GM23338 (cell line): Measurements from ENCODE around the gene C10orf105.

ENCODE experiments used
- CREB1 ChIP-seq: fragments of 250-450 bp; sonication (Bioruptor Pico); IDR thresholded peaks from 2 replicates; pipeline ENCODE4 v1.5.0; 2020; ENCODE audit warnings: low read depth, mild to moderate bottlenecking, moderate library complexity
- ETS1 ChIP-seq: IDR thresholded peaks from 2 replicates; pipeline ENCODE4 v1.6.1; 2016; ENCODE audit warnings: antibody characterized with exemption
- EZH2 ChIP-seq: fragments of 200-600 bp; sonication (generic); IDR thresholded peaks from one replicate; pipeline ENCODE4 v1.8.0; 2017; ENCODE audit warnings: antibody characterized with exemption, mild to moderate bottlenecking, low read depth; ENCODE audit not compliant: unreplicated experiment
- EZH2phosphoT487 ChIP-seq: fragments of 200-600 bp; sonication (generic); IDR thresholded peaks from one replicate; pipeline ENCODE4 v1.8.1; 2018; ENCODE audit warnings: antibody characterized with exemption; ENCODE audit not compliant: unreplicated experiment
- JUNB ChIP-seq: IDR thresholded peaks from one replicate; pipeline ENCODE4 v1.6.1; 2016; ENCODE audit warnings: antibody characterized with exemption; ENCODE audit not compliant: unreplicated experiment
- NANOG ChIP-seq: IDR thresholded peaks from 2 replicates; pipeline ENCODE4 v1.6.1; 2016; ENCODE audit warnings: antibody characterized with exemption, borderline replicate concordance
- POLR2AphosphoS5 ChIP-seq: IDR thresholded peaks from 2 replicates; pipeline ENCODE4 v1.6.1; 2016; ENCODE audit warnings: antibody characterized with exemption, low read depth
- STAT1 ChIP-seq: IDR thresholded peaks from one replicate; pipeline ENCODE4 v1.6.1; 2016; ENCODE audit warnings: antibody characterized with exemption; ENCODE audit not compliant: unreplicated experiment
- ZNF114 ChIP-seq: fragments of 250-450 bp; sonication (Bioruptor Pico); IDR thresholded peaks from 2 replicates; pipeline ENCODE4 v1.5.0; 2020; ENCODE audit warnings: mild to moderate bottlenecking, moderate library complexity
- ZNF331 ChIP-seq: fragments of 250-450 bp; sonication (Bioruptor Pico); IDR thresholded peaks from 2 replicates; pipeline ENCODE4 v1.5.0; 2020; ENCODE audit warnings: low read depth, mild to moderate bottlenecking, moderate library complexity
- ZNF462 ChIP-seq: fragments of 250-450 bp; sonication (Bioruptor Pico); IDR thresholded peaks from 2 replicates; pipeline ENCODE4 v1.5.0; 2020; ENCODE audit warnings: mild to moderate bottlenecking, moderate library complexity
- TF ChIP-seq, protein P1 (sequence below), 2 experiments: fragments of 200-600 bp in 1 of 2; sonication (generic) in 1 of 2; conservative IDR thresholded peaks; 2 replicates each; pipeline versions ENCODE4 v1.5.1 to v1.6.1; 2016 to 2017; ENCODE audit warnings: antibody characterized with exemption in 2 of 2, low read depth in 2 of 2, mild to moderate bottlenecking in 2 of 2, moderate library complexity in 1 of 2
- TF ChIP-seq, protein P2 (sequence below): IDR thresholded peaks from one replicate; pipeline ENCODE4 v1.6.1; 2018; ENCODE audit warnings: antibody characterized with exemption; ENCODE audit not compliant: unreplicated experiment

DNA sequence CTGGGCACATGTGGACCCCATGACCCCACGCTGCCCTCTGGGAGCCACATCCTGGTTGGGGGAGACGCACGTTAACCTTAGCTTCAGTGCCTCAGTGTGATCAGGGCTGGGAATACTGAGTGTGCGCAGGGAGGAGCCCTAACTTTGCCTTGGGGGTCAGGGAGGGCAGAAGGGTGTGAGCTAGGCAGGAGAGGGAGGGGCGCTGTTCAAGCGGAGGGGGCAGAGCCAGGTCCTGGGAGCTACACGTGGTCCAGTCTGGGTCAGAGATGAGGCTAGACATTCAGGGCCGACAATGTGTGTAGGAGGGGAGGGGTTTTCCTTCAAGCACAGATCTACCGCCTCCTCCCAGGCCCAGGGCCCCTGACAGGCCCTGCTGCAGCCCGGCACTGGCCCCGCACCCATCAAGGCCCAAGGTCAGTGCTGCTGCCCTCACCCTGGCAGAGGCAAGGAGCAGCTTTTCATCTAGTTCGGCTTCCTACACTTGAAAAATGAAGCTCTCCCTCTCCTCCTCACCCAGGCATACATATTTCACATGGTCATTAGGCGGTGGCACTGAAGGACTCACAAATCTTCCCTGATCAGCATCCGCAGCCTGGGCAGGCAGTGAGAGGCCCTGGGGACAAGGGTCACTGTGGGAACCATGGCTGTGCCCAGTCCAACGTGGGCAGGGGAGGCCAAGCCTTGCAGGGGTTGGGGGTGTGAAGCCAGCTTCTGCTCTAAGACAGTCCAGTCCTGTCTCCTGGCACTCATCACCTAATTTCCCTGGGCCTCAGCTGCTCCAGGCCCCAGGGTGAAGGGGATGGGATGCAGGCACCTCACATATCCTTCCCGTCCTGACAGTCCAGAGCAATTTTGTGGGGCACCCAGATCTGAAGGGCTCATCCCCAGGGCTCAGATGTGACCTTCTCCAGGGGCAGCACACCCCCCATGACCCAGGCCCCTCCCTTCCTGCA lies 47.3 kb downstream of the C10orf105 start:
- TF ChIP-seq EZH2 (no peak), POLR2AphosphoS5 (no peak), JUNB (no peak), EZH2phosphoT487 (no peak), STAT1 (no peak), NANOG (no peak), ETS1 (no peak), ZNF331 (no peak), CREB1 (CRISPR knock-in tag) (no peak), ZNF462 (CRISPR knock-in tag) (no peak), ZNF114 (CRISPR knock-in tag) (no peak)
- TF ChIP-seq, protein P1, sequence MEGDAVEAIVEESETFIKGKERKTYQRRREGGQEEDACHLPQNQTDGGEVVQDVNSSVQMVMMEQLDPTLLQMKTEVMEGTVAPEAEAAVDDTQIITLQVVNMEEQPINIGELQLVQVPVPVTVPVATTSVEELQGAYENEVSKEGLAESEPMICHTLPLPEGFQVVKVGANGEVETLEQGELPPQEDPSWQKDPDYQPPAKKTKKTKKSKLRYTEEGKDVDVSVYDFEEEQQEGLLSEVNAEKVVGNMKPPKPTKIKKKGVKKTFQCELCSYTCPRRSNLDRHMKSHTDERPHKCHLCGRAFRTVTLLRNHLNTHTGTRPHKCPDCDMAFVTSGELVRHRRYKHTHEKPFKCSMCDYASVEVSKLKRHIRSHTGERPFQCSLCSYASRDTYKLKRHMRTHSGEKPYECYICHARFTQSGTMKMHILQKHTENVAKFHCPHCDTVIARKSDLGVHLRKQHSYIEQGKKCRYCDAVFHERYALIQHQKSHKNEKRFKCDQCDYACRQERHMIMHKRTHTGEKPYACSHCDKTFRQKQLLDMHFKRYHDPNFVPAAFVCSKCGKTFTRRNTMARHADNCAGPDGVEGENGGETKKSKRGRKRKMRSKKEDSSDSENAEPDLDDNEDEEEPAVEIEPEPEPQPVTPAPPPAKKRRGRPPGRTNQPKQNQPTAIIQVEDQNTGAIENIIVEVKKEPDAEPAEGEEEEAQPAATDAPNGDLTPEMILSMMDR (conservative IDR thresholded peaks at IDR 0.05; ENCODE audit: low read depth in 2 of 2), result no peak
- TF ChIP-seq, protein P2, sequence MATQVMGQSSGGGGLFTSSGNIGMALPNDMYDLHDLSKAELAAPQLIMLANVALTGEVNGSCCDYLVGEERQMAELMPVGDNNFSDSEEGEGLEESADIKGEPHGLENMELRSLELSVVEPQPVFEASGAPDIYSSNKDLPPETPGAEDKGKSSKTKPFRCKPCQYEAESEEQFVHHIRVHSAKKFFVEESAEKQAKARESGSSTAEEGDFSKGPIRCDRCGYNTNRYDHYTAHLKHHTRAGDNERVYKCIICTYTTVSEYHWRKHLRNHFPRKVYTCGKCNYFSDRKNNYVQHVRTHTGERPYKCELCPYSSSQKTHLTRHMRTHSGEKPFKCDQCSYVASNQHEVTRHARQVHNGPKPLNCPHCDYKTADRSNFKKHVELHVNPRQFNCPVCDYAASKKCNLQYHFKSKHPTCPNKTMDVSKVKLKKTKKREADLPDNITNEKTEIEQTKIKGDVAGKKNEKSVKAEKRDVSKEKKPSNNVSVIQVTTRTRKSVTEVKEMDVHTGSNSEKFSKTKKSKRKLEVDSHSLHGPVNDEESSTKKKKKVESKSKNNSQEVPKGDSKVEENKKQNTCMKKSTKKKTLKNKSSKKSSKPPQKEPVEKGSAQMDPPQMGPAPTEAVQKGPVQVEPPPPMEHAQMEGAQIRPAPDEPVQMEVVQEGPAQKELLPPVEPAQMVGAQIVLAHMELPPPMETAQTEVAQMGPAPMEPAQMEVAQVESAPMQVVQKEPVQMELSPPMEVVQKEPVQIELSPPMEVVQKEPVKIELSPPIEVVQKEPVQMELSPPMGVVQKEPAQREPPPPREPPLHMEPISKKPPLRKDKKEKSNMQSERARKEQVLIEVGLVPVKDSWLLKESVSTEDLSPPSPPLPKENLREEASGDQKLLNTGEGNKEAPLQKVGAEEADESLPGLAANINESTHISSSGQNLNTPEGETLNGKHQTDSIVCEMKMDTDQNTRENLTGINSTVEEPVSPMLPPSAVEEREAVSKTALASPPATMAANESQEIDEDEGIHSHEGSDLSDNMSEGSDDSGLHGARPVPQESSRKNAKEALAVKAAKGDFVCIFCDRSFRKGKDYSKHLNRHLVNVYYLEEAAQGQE, result no peak
